NCI-H446 treated with DMSO at 0.1 percent for 48 hours (cell line): Measurements from ENCODE around the gene MKS1.

Source experiments
- DNase-seq: peaks from one replicate; lab custom pipeline; 2025; lab: John Stamatoyannopoulos, UW

Gene MKS1

DNA sequence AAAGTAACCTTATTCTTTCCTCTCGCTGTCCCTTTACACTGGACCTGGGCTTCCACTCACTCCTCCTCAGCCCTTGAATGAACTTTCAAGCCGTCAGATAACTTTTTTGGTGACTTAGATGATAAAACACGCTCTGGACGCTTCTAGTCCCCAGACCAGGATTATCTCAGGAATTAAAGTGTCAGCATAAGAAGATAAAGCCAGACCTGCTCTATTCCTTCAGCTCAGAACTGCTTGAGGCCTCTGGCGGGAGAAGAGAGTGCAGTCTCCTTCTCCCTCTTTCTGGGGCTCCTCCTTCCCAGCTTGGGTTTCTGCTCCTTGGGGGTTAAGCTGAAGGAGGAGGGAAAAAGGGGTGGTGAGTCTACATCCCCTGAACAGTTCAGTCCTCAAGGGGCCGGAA lies 25.9 kb upstream of the MKS1 start:
- no peak for DNase-seq

DNA sequence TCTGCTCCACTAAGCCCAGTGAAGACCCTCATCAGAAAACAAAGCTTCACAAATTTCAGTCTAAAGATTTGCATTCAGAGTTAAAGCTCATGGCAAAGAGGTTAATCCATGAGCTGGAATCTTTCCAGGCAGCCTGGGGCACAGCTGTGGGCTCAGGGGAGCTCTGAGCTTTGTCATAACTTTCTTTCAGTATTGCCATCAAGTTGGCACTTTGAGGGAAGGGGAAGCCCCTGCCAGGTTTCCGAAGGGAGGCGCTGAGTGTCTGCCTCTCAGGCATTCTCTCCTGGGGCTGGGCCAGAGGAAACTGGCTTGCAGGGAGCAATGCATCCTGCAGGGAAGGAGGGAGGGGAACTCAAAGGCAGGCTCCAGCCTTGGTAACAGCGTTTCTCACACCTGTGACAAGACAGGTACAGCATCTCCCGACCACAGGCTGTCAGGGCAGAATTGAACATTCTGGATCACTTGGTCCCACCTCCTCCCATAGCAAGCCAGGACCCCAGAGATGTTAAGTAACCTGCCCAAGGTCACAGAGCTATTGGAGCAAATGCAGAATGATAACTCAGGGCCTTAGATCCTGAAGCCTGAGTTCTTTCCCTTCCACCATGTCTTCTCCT lies 23.2 kb upstream of the MKS1 start:
- DNase-seq: no peak

DNA sequence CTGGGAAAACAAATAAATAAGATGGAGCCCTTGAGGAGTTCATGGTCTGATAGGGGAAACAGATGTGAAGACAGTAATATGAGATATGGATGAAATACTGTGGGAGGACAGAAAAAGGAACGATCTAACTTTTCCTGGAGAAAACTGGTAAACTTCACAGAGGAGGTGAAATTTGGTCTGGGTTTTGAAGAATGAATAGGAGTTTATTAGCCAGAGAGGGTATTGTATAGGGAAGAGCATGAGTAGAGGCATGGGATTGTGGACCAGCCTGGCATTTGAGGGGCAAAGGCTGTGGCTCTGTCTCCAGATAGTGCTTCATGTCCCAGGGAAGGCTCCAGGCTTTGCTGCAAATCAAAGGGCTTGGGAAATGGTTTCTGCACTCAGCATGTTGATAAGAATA lies 20.9 kb upstream of the MKS1 start:
- no peak for DNase-seq

DNA sequence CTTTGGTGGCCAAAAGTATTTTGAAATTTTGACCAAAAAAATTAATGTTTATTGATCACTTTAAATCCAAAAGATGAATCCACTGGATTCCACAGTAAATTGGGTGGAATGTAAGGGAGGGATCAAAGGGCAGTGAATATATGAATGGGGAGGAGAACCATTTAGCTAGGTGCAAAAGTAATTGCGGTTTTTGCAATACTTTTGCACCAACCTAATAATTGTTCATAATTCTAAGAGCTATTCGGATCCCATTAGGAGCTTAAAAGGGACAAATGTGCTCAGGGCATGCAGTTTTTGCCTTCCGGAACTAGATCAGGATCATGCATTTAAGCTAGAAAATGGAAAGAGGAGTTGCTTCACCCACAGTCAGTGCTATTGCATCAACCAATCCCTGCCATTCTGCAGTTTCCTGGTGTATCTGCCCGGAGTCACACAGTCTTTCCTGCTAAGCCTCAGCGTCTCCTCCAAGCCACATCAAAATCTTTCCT lies 19.1 kb upstream of the MKS1 start, which contains the start of gene LPO:
Gene LPO (plus strand): TSS at position 438 of the 488 bp plus-strand sequence. CDS start 4,396 bp downstream, outside the sequence.
- DNase-seq: no peak

DNA sequence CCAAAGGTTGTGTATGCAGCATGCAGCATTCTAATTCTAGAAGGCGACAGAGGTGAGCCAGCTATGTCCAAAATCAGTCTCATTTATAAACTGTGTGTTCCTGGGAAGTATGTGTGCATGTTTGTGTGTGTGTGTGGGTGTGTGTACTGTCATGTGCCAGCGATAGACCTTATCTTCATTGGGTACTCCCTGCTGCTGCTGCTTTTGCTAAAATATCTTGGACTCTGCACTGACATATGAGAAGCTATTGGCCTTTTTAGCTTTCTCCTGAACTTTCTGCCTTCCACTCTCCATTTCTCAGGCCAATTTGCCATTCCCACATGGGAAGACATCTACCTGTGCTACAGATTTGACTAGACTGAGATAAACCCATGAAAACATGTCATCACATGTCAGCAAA lies 17.3 kb upstream of the MKS1 start:
- DNase-seq: no peak

DNA sequence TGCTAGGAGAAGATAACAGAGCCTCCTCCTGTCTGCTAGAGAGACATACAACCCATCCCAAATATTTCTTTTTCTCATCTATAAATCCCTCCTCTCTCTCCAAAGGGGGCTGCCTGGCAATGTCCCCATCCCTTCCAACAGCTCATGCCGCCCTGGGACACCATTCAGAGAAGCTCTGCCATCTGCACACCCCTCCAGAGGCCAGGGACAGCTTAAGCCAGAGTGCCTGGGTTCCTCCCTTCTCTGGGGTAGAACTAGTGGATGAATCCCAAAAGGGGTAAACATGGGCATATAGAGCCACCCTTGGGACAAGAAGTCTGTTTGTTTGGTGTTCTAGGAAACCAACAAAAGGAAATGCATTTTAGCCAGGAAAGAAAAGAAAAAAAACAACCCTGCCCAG lies 16.8 kb upstream of the MKS1 start:
- no peak for DNase-seq

DNA sequence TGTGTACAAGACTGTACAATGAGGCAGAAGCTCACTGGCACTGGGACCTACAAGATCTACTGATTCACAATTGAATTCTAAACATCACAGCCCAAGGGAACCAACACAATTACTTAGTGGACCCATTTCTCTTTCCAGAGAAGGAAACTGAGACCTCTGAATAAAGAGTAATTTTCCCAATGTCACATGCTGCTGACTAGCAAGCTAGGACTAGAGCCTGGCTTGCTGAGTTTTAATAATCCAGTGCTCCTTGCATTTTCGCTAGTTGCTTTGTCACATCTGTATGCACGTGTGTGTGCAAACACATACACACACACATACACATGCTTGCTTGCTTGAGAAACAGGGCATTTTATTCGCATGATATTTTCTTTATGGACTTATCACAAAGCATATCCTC lies 15.5 kb upstream of the MKS1 start:
- DNase-seq: no peak

DNA sequence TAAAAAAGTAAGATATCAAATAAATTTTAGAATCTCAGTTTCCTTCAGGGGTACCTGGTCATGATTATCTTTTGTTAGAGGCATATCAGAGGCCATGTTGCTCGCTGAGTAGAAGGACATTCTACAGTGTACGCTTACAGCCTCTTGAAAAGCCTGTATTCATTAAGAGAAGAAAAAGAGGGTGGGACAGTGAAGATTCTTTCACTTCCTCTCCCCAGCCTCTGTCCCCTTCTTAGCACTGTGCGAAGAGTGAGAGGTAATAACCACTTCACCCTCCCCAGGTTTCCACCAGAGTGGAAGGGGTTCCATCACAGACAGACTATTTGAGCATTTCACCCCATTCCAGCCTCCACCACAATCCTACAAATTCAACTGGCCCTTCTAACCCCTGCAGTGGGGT lies 14.5 kb upstream of the MKS1 start:
- DNase-seq: no peak

DNA sequence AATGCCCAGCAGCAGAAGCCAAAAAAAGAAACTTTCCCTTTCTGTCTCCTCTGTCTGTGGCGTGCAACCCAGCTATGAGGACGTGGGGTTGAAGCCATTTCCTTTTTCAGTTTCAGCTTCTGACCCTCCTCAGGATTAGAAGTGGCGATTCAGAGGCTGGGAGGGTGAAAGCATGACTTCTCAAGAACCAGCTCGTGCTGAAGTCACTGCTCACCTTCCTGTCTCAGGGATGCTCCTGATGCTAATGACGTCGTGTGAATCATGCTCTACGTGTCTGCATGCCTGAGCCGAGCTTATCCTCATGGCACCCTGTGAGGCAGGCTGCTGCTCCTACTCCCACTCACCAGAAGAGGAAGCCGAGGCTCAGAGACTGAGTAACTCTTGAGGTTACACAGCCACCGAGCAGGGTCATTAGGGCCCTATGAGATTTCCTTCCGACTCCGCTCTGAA lies 13.7 kb upstream of the MKS1 start:
- no peak for DNase-seq

DNA sequence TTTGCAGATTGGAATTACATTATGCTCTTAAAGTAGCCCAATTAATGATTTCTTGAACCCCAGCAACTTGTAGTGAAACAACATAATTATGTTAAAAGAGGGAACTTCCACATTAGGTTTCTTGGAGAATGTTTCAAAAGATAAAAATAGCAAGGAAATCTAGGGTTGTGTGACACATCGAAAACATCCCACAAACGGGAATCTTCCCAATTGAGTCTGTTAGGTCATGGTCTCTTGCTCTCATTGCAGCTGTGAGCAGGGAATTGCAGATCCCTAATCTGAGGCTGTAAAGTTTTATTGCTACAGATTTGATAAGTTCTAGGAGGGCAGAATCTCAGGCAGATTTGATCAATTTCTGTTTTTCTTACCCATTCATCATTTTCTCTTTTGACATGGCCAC lies 12.6 kb upstream of the MKS1 start:
- DNase-seq: no peak

DNA sequence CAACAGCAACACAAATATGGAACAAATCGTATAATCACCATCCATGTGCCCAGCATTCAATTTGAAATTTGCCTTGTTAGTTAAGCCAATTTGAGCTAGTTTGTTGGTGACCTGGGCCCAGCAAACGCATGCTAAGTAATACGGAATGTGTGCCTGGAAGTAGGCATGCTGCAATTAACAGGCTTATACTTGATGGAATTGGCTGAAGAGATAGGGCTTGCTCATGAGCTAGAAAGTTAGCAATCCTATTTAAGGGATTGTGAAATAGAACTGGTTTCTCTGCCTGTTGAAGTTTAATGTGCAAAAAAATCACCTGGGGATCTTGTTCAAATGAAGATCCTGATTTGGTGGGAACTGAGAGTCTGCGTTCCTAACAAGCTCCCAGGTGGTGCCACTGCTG lies 10.8 kb upstream of the MKS1 start:
- no peak for DNase-seq

DNA sequence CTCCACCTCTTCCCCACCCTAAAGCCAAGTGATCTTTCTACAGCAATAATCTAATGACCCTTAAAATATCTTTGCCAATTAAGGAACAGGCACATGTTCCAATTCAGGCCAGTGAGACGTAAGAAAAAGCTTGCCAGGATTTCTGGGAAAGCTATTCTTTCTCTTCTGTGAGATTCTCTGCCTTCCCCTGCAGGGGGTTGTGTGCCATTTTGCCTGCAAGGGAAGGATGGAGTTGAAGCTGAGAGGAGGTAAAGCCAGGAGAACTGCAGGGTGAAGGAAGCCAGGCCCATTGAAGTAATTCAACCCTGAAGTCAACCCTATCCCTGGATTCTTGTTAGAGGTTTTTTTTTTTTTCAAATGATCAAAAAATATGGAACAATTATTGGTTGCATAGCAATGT lies 10.3 kb upstream of the MKS1 start:
- no peak for DNase-seq

DNA sequence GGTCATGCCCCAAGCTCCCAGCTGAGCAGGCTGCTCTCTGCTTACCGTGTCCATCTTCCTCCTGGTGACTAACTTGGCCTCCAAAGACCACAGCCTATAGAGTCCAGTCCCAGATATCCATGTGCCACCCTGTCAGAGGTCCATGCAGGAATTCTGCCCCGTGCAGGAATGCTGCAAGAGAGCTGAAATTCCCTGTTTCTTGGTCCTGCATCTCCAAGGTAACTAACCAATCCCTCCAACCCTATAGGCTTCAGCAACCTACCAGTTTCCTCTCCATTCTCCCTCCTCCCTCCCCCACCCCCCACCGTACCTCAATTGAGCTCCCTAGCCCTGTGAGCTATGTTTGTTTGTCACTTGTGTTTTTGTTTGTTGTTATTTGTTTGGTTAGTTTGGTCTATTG lies 9.6 kb upstream of the MKS1 start:
- no peak for DNase-seq

DNA sequence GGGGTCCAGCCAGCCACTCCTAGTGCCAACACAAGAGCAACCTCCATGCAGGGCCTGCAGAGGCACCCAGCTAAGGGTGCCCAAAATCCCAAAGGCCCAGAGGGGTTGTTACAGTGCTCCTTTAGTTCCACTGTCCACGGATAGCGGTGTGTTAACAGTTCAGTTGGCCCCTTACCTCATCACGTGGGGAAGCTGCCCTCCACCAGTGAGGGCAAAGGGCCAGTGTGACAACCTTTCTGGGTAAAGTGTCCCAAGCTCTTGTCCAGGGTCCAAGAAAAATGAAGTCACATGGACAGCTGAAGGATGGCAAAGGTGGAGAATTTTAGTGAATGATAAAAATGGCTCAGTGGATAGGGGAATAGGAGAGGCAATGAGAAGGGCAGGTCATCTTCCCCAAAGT lies 8.7 kb upstream of the MKS1 start:
- no peak for DNase-seq

DNA sequence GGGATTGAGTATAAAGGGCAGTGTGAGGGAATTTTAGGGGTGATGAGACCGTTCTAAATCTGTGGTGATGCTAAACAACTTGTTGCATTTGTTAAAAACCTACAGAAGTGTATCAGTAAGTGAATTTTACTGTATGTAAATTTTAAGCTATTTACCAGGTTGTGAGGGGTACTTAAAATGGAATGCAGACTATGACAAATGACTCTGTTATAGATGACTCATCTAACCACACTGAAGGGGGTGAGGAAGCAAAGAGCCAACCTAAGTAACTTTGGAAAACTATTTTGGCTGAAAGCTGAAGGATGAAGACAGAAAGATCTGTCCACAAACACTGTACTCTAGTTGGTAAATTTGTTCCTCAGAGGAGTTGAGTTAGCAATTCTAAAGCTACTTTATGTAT lies 5.3 kb upstream of the MKS1 start:
- DNase-seq: no peak

DNA sequence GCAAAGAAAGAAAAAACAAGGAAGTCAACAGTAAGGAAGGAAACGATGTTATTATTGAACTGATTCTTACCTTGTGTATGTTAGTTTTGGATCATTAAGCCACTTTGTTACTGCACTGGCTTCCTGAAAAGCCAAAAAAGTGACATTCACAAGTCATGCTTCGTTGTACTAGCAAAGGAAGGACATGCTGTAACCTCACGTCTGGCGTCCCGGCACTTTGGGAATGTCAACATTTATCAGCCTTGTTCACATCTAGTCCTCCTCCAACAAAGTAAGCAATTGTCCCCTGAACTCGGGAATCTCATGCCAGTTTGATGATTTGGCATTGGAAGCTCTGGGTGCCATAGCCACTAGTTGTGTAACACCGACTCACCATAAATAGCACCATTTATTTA lies 731 bp upstream of the MKS1 start:
- DNase-seq: no peak

DNA sequence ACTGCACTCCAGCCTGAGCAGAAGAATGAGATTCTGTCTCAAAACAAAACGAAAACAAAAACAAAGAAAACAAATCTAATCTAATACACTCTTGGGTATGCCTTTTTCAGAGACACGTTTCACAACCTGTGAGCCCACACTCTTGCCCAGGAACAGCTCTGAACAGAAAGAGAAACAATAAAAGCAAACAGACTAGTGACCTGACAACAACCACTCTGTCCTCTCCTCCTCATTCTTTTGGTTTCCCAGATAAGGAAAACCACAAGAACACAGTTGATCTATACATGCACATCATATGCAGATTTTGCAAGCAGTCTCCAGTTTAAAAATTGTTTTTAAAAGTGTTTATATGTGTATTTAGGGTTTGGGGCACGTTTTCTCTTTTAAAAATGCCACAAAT lies 1.3 kb downstream of the MKS1 start:
- no peak for DNase-seq

DNA sequence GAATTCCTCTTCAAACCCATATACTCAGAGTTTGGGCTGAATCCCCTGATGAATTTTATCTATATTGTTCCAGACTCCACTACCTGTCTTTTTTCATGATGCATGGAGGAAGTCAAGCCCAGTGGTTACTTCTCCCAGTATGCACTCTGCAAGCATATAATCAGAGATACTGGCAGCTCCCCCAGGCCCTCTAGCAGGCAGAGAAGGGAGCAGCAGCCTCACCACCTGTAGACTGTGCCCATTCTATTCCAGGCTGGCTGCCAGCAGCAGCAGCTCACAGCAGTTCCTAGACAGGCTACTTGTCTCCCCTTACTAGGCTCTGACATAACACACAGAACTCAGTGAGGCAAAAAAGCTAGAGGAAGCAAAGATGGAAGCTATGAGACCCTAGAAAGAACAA lies 3.4 kb downstream of the MKS1 start:
- no peak for DNase-seq

DNA sequence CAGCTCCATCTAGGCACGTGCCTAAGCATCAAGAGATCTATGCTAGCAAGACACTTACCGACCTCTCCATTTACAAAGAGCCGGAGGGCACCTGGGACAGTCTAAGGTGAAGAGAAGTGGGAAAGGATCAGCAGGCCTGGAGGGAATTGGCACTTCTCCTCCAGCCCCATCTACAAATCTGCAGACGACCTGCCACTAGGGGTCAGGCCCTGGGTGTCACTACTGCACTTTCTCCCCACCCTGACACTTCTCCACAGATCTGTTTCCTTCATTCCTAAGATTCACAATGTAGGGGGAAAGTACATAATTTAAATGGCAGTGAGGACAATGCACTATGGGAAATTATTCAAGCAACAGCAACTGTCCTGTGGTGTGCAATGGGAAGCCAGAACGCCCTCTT lies 8.1 kb downstream of the MKS1 start:
- no peak for DNase-seq

DNA sequence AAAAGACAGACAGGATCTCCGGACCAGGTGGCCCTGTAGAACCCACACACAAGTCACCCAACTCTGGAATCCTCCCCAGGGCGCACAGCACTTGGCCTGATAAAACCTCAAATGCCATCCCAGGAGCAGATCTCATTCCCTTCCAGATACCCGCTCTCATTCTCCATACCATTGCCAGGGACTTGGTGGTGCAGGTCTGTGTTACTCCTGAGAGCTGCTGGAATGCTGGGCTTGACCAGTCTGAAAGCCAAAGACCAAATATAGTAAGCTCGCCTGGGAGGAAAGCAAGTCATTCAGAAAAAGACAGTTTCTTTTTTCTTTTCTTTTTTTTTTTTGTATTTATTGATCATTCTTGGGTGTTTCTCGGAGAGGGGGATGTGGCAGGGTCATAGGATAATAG lies 10.7 kb downstream of the MKS1 start:
- DNase-seq: no peak

DNA sequence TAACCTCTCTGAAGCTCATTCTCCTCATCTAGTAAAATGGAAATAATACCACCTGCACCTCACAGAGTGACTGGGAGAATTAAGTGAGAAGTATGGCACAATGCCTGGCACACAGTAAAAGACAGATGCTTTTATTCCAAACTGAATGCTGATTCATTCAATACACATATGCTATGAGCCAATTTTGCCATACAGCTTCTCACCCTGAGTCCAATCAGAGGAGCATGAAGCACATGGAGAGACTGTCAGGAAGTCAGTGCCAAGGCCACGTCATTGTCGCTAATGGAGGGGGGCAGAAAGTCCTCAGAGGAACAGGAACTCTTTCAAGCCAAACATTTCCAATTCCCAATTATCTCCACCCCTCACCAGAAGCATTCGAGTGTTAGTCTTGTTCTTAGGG lies 11.6 kb downstream of the MKS1 start:
- no peak for DNase-seq

DNA sequence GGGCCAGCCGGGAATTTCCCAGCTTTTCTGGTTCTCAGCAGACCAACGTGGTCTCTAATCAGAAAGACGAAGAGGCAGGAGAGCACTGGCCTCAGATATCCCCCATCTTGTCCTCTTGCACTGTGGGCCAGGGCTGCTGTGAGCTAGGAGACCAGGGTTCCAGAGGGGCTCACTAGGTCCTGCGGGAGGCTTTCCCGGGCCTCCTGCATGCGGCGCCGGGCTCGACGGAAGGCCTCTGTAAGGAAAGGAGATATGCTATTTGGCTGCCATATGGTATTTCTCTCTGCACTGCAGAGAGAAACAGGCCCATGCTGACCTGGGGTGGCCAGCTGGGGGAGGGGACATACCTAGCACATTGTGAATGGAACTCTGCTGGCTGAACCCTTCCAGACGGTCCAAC lies 13.1 kb downstream of the MKS1 start:
- no peak for DNase-seq

DNA sequence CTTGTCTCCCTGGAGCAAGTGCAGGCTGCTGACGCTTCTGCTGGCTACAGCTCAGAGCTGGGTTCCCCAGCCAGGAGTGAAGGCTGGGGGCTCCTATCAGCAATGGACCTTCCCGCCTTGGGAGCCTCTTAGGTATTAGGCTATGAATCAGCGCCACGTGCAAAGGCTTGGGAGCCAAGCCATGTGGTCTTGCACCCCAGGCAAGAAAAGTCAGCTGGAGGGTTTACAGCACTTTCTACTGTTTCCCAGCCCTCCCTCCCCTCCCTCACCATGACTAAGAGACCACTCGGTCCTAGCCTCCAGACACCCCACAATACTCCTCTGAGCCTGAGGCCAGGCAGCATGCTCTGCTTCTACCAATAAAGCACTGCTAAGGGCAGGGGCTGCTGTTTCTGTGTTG lies 14.3 kb downstream of the MKS1 start:
- no peak for DNase-seq

DNA sequence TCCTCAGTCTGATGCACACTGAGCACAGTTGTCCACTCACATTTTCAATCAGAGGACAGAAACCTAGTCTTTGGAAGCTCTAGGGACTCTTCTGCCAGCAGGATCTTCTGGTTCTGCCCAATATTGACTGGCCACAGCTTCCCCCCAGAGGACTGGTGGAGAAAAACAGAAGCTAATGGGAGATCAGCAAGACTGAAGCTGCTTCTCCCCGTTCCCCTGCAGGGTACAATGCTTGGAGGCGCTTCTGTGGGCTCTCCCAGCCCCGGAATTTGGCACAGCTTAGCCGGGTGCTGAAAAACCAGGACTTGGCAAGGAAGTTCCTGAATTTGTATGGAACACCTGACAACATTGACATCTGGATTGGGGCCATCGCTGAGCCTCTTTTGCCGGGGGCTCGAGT lies 16.2 kb downstream of the MKS1 start:
- no peak for DNase-seq
